Activated T-helper 2 cell treated with anti-CD3 and anti-CD28 coated beads, Interferon-gamma antibody, Interleukin-2, Interleukin-4, amounts not matched to agents 10 μg/mL and 5 μg/mL and 100 μg/mL, durations not matched to agents 14 hours and 24 hours and 36 hours (primary cell): ENCODE measurements around the gene CYP2W1. TPM values are rescaled to one million over a fixed set of nuclear protein-coding genes. Genes with fewer than 3 reads are reported as not detected.
A peak's percentile ranks its signal among the peaks of the same experiment; 100 is the strongest.

Experiments used
- DNase-seq: peaks from one replicate; pipeline ENCODE4 v3.0.0; 2021; ENCODE audit warnings: low spot score
- H3K27ac Mint-ChIP-seq: one replicate; pipeline ENCODE4 v1.8.0; 2021; ENCODE audit warnings: mixed read lengths
- H3K27me3 Mint-ChIP-seq: one replicate; pipeline ENCODE4 v1.8.0; 2021; ENCODE audit warnings: low read depth, mixed read lengths
- H3K36me3 Mint-ChIP-seq: one replicate; pipeline ENCODE4 v1.8.0; 2021; ENCODE audit warnings: low read depth, mixed read lengths
- H3K4me1 Mint-ChIP-seq: one replicate; pipeline ENCODE4 v1.8.0; 2021; ENCODE audit warnings: low read depth, mixed read lengths
- H3K4me3 Mint-ChIP-seq: one replicate; pipeline ENCODE4 v1.8.0; 2021; ENCODE audit warnings: low read depth, mild to moderate bottlenecking, moderate library complexity, mixed read lengths
- H3K9me3 Mint-ChIP-seq: one replicate; pipeline ENCODE4 v1.8.0; 2021; ENCODE audit warnings: mixed read lengths
- intact Hi-C: fragments of 100-400 bp; cut with micrococcal nuclease; formaldehyde crosslinking; loops from one replicate; pipeline ENCODE4 v1.15.1; 2023
- total RNA-seq: library from RNA; stranded (reverse); gene quantifications from 2 replicates; pipeline ENCODE4 v1.2.3, GENCODE V29; 2022

The CYP2W1 gene
- total RNA-seq, 1 donor from 2014 or later = not detected

DNA sequence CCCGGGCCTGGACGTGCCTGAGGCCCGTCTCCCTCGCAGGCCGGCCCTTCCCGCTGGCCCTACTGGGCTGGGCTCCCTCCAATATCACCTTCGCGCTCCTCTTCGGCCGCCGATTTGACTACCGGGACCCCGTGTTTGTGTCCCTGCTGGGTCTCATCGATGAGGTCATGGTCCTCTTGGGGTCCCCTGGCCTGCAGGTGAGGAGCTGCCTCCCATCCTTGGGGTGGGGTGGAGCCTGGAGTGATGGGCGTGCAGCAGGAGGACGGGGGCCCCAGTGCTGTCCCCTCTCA lies 2.1 kb downstream of the CYP2W1 start:
- DNase-seq = no peak
- H3K27me3 Mint-ChIP-seq = no peaks in the 10 kb centered on the region
- no peaks in the 10 kb centered on the region for H3K36me3 Mint-ChIP-seq
- no peak overlapping the region for H3K27ac Mint-ChIP-seq
- intact Hi-C loops = no loop called here
- no peaks in the 10 kb centered on the region for H3K4me1 Mint-ChIP-seq
- no peaks in the 10 kb centered on the region for H3K9me3 Mint-ChIP-seq
- no peak overlapping the region for H3K4me3 Mint-ChIP-seq

- DNase-seq = no peak
- Mint-ChIP-seq H3K27ac (no peak overlapping the region), H3K4me1 (no peaks in the 10 kb centered on the region), H3K27me3 (no peaks in the 10 kb centered on the region), H3K4me3 (no peak overlapping the region), H3K36me3 (no peaks in the 10 kb centered on the region), H3K9me3 (no peaks in the 10 kb centered on the region)
- intact Hi-C loops = no loop called here
These were observed 3.1 kb downstream of the CYP2W1 start for GRCh38 chr7:985915-986741.

GRCh38 chr7:986766-987751 lies 4.1 kb downstream of the CYP2W1 start:
- intact Hi-C loops = no loop called here
- H3K4me1 Mint-ChIP-seq = no peaks in the 10 kb centered on the region
- no peak overlapping the region for H3K27ac Mint-ChIP-seq
- no peaks in the 10 kb centered on the region for H3K9me3 Mint-ChIP-seq
- H3K27me3 Mint-ChIP-seq = no peaks in the 10 kb centered on the region
- DNase-seq = no peak
- no peaks in the 10 kb centered on the region for H3K36me3 Mint-ChIP-seq
- no peak overlapping the region for H3K4me3 Mint-ChIP-seq

DNA sequence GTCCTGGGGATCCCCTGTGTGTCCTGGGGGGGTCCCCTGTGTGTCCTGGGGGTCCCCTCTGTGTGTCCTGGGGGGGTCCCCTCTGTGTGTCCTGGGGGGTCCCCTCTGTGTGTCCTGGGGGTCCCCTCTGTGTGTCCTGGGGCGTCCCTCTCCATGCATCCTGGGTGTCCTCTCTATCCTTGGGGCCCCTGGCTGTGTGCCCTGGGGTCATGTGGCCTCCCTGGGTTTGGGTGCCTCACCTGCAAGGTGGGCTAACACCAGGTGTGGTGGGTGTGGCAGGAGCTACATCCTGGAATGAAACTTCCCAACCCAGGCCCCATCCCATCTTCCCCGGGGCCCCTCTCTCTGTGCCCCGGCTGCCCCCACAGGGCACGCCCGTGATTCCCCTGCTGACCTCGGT lies 4.9 kb downstream of the CYP2W1 start:
- Mint-ChIP-seq H3K9me3 (no peaks in the 10 kb centered on the region), H3K4me1 (peaks cover under 1% of the 10 kb centered on the region), H3K27me3 (no peaks in the 10 kb centered on the region), H3K4me3 (no peak overlapping the region), H3K36me3 (no peaks in the 10 kb centered on the region), H3K27ac (no peak overlapping the region)
- intact Hi-C loops = no loop called here
- DNase-seq = no peak

GRCh38 chr7:988426-988911 lies 5.5 kb downstream of the CYP2W1 start:
- Mint-ChIP-seq H3K4me3 (no peak overlapping the region), H3K27me3 (no peaks in the 10 kb centered on the region), H3K9me3 (no peaks in the 10 kb centered on the region), H3K27ac (no peak overlapping the region), H3K36me3 (no peaks in the 10 kb centered on the region), H3K4me1 (peaks cover 2% of the 10 kb centered on the region)
- intact Hi-C loops = no loop called here
- DNase-seq = no peak

DNA sequence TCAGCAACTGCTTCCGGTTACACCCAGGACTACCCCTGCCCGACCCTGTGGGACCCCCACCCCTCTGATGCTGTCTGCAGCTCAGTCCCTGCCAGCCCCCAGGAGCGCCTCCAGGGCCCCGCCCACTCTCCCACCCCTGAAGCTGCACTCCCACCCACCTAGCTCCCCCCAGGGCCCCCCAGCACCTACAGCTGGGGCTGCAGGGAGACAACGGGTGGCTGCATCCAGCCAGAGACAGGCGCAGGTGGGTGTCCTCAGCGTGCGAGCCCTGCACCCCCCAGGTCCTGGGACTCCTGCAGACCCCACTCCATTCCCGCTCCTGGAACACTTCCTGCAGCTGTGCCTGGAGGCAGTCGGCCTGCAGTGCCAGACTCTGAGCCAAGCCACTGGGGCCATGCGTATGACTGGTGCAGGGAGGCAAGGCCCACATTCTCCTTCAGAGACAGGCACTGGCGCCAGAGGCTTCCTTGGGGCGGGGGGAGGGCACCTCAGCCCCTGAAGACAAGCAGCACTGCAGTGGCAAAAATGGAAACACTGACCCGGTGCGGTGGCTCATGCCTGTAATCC lies 6.1 kb downstream of the CYP2W1 start:
- Mint-ChIP-seq H3K9me3 (no peaks in the 10 kb centered on the region), H3K4me1 (peaks cover 2% of the 10 kb centered on the region)
- intact Hi-C loops = no loop called here

DNA sequence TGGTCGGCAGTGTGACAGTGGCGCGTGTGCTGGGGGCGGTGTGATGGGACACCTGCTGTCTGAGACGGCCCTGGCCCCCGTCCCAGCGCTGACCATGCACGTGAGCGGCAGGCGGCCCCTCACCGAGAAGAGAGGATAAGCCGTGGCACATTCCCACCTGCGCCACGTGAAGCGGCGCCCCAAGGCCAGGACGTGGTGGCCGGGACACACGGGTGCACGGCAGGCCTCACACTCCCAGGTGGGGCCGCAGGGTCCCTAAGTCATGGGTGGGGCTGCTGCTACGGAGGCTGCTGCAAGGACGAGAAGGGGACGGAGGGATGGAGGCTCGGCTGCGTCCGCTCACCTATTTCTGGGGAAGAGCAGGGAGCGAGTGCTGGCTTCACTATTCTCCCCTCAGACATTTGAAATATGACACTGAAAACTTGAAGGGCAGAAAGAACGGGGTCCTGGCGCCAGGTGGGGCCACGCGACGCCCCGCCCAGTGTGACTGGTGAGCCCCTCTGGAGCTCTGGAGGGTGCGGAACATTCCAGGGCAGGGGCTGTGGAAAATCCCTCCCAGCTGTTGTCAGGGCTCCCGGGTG lies 7.5 kb downstream of the CYP2W1 start:
- no peak for DNase-seq
- intact Hi-C loops = loop anchor here (5.0 kb wide), 1 partner anchor 182 kb away; no protein-coding TSS in a partner anchor
- Mint-ChIP-seq H3K27ac (no peak overlapping the region), H3K36me3 (no peaks in the 10 kb centered on the region), H3K27me3 (no peaks in the 10 kb centered on the region), H3K9me3 (no peaks in the 10 kb centered on the region), H3K4me1 (peaks cover 2% of the 10 kb centered on the region), H3K4me3 (no peak overlapping the region)

More for the DNA sequence above, 6.1 kb downstream of the CYP2W1 start:
- no peaks in the 10 kb centered on the region for H3K36me3 Mint-ChIP-seq
- H3K4me3 Mint-ChIP-seq = no peak overlapping the region
- no peaks in the 10 kb centered on the region for H3K27me3 Mint-ChIP-seq
- DNase-seq = no peak
- H3K27ac Mint-ChIP-seq = no peak overlapping the region

- no peaks in the 10 kb centered on the region for H3K27me3 Mint-ChIP-seq
- no peak for DNase-seq
- H3K4me1 Mint-ChIP-seq = peaks cover 2% of the 10 kb centered on the region
- H3K36me3 Mint-ChIP-seq = no peaks in the 10 kb centered on the region
- no peak overlapping the region for H3K4me3 Mint-ChIP-seq
- intact Hi-C loops = loop anchor here (5.0 kb wide), 1 partner anchor 181 kb away; no protein-coding TSS in a partner anchor
- H3K27ac Mint-ChIP-seq = no peak overlapping the region
- no peaks in the 10 kb centered on the region for H3K9me3 Mint-ChIP-seq
These were observed 8.2 kb downstream of the CYP2W1 start for GRCh38 chr7:990933-991728.

DNA sequence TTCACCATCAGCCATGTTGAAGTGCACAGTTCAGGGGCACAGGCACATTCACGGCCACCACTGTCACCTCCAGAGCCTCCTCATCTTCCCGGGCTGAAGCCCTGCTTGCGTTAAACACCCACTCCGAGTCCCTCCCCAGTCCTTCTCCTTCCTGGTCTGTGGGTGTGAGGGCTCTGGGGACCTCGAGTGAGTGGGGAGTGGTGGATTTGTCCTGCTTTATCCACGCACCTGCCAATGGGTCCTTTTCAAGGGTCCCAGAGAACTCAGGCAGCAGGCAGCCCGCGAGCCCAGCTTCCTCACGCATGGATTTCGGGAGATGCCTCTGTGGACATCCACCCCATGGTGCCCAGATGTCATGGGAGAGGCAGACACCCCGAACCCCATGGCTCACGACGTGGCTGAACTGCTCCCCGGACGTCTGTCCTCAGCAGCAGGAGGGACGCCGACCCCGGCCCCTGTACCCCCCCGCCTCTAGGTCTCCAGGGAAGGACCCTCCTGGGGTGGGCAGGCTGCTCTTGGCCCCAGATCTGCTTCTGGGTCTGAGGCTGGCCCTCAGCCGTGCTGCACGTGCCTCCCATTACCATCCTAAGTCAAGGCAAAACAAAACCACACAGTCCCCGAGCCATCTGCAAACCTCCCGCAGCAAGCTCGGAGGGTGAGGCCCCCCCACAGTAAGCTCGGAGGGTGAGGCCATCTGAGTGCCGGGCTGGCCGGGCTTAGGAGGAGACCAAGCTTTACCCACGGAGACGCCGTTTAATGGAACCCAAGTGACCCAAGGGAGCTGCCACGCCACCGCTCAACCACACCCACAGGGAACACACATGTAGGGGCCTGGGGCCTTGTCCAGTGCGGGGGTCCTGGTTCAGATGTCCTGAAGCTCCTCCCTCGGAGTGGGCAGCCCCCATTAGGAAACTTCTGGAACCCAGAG lies 9.0 kb downstream of the CYP2W1 start:
- intact Hi-C loops = loop anchor here (5.0 kb wide), 1 partner anchor 180 kb away; no protein-coding TSS in a partner anchor
- Mint-ChIP-seq H3K9me3 (no peaks in the 10 kb centered on the region), H3K4me1 (peaks cover 2% of the 10 kb centered on the region), H3K27ac (no peak overlapping the region), H3K4me3 (no peak overlapping the region), H3K36me3 (no peaks in the 10 kb centered on the region), H3K27me3 (no peaks in the 10 kb centered on the region)
- DNase-seq = no peak

DNA sequence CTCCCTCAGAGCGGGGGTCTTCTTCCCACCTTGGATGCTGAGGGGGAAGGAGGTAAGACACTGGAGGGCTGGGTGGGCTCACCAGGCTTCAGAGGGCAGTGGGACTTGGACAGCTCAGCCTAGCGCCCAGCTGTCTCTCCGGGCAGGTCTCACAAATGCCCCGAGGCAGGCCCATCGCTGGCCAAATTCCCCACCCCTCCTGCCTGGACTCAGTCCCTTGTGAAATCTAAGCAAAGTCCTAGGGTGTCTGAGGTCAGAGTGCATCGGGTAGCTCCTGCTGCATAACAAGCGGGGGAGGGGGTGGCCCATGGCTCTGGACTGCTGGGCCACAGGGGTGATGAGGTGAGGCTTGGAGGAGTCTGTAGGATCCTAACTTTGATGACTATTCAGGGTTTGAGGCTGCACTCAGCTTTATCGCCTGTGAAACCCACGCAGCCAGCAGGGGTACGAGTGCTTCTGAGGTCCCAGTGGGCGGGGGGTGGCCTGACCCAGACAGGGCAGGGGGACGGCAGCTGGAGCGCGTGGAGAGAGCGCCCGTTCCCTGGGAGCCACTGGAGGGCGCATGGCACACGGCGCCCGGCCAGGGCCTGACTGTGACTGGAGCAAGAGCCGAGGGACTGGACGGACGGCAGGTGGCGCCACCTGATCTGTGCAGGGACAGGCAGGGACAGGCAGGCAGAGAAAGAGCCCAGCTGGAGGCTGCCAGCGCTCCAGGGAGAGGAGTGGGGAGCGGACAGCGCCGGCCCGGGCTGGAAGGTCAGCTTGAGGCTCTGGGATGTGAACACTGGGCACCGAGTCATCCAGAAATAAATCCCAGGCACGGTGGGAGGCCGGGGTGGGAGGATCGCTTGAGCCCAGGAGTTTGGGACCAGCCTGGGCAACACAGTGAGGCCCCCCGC lies 10.0 kb downstream of the CYP2W1 start:
- no peak overlapping the region for H3K27ac Mint-ChIP-seq
- peak; percentile 86 for DNase-seq
- no peaks in the 10 kb centered on the region for H3K36me3 Mint-ChIP-seq
- H3K9me3 Mint-ChIP-seq = no peaks in the 10 kb centered on the region
- intact Hi-C loops = loop anchor here (1.0 to 5.0 kb wide), 2 partner anchors 72 to 179 kb away; no protein-coding TSS in a partner anchor
- no peaks in the 10 kb centered on the region for H3K27me3 Mint-ChIP-seq
- H3K4me1 Mint-ChIP-seq = peaks cover 2% of the 10 kb centered on the region
- H3K4me3 Mint-ChIP-seq = no peak overlapping the region
